Measurements from ENCODE around the gene FAT1.
"Not testable (repeated sequence)": the region's sequence is repeated elsewhere in the genome, so short reads cannot be mapped to it uniquely, and the experiment has no call there.

The FAT1 gene

DNA sequence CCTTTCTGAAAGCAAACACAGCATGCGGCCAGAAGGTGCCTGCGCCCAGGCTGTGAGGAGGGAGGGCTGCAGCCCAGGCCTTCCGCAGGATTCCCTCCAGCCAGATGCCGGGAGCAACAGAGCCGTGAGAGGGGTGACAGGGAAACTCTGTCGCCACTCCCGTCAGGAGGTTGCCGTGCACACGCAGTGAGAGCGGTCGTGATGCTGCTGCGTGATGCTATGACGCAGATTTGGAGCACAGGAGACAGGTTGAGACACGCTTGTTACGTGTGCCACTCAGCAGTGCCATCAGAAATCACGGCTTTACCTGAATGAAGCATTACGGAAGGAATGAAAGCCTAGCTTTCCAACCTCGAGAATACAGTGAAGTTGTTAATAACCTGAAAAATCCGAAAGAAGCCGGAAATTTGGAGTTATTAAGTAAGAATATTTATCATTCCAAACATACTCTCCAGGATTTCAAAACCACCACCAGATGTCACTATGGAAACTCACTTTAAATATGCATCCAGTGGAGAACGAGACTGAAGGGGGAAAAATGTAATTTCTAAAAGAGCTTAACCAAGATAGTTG is 54.4 kb downstream of the FAT1 start:
- DNase-seq, result no peak
- intact Hi-C loops (cut with DNase I), result no loop called here

- no peak for DNase-seq
- intact Hi-C loops (cut with DNase I), result no loop called here
Observed at GRCh38 chr4:186666750-186667149, 56.9 kb downstream of the FAT1 start.

DNA sequence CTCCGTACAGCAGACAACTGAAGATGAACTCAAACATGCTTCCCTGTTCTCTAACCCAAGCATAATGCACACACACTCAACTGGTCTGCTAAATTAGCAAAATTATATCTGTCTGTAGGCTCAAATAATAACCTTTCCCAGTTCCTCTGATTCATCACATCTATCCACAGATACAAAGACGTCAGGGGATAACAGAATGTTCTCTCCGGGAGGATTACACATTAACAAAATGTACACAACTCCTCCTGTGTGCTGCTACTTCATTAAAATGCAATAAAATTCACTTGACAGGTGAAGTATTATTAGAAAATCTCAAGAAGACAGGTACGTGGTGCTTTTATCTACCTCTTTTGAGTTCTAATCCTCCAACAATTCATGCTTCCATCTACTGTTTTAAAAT is 57.4 kb downstream of the FAT1 start:
- intact Hi-C loops (cut with DNase I), result no loop called here
- DNase-seq, result no peak

- no peak for DNase-seq
Observed at GRCh38 chr4:186660403-186660802, 63.3 kb downstream of the FAT1 start.

DNA sequence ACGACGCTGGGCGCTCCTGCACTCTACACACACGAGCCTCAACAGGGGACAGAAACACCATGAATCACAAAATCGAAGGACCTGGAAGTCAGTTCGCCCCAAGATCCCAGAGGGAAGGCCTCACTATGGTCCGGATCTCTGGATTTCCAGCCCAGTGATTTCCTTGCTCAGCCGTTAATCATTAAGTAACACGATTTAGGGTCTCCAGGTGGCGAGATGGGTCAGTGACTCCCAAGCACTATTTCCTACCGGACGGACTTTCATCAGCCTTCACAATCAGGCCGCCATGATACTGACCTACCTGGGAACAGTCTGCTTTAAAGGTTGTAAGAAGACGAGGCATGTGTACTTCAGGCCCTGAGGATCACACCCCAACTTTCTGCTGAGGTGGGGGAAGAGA is 63.7 kb downstream of the FAT1 start:
- no peak for DNase-seq
- intact Hi-C loops (cut with DNase I), result no loop called here

More at GRCh38 chr4:186660403-186660802, 63.3 kb downstream of the FAT1 start:
- intact Hi-C loops (cut with DNase I), result no loop called here

GRCh38 chr4:186659456-186659855 is 64.2 kb downstream of the FAT1 start:
- DNase-seq; intact Hi-C loops (cut with DNase I): not testable (repeated sequence)

DNA sequence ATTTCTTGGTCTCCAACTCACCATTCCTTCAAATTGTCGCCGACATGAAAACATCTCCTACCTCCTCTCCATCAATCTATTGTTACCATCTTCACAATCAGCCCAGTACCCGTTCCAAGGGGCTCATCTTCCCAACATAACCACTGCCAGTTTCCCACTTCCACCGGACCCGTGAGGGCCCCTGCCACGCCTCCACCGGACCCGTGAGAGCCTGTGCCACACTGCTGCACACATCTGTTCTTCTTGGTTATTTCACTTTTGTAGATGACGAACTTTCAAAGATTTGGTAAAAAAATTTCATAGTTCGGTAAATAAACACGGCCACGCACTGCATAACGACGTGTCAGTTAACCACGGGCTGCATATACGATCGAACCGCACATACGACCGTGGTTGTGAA is 65.0 kb downstream of the FAT1 start:
- DNase-seq, result no peak
- intact Hi-C loops (cut with DNase I), result no loop called here

DNA sequence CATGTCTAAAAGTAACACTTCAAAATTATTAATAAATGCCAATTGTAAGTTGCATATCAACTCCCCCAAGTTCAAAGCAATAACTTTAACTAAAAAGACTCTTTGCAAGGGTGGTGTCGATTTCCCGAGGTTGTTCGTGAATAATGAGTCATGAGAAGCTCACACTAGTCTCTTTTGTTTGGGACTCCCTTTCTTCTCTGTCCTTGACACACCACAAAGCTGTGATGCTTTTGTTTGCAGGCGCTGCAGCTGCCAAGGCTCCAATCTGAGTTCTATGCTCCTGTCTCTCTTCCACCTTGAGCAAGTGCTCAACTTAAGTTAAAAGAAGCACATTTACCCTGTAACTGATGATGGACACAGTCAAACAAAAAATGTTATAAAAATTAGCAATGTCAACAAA is 65.9 kb downstream of the FAT1 start:
- peak in 1 of 10 donors; percentile 30 for DNase-seq
- intact Hi-C loops (cut with DNase I), result no loop called here

GRCh38 chr4:186653969-186654368 is 69.7 kb downstream of the FAT1 start:
- DNase-seq, result no peak
- intact Hi-C loops (cut with DNase I), result no loop called here

- peak; percentile 35 to 93 (median 66) for DNase-seq
- intact Hi-C loops (cut with DNase I), result no loop called here
Observed at GRCh38 chr4:186651624-186652023, 72.0 kb downstream of the FAT1 start.

DNA sequence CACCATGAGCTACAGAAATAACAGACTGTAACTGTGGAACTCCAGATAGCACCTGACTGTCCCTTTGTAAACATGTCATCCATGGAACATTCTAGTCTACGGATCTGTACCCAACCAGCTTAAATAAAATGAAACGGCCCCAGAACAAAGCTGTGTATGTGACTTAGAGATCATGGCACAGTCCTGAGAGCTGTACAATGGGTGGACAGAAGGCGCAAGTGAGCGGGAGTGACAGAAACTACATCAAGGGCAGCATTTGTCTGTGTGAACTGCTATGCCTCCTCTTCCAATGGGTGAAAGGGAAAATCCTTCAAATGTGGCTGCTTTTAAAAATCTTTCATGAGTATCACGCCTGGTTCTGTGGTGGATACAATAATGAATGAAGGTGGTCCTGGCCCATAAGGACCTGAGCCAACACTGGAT is 72.5 kb downstream of the FAT1 start:
- intact Hi-C loops (cut with DNase I), result no loop called here

DNA sequence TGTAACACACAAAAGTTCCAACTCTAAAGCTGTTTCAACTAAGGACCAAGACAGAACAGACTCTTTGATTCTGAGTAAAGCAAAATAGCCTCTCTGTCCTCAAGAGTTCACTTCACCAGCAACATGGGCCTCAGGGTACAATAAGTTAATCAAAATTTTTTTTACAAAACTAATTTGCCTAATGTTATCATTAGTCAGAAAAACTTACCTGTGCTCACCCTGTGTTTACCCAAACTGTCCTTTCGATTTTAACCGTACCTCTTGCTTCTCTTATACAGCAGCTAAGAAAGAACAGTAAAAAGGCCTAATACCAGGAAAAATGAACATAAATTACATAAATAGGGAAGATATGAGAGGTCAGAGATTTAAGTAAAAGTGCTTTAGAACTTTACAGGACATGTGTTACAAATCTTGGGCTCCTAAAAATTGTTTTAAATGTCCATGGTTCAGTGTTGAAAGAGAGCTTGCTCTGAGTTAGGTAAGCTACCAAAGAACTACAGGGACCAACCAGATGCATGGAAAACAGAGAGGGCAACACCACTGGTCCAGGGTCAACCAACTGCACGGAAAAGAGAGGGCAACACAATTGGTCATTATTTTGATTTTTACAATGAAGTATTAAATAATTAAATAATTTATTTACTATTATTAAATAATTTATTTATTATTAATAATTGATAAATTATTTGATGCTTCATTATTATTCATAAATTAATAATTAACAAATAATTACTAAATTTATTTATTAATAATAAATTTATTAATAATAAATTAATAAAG is 73.1 kb downstream of the FAT1 start:
- intact Hi-C loops (cut with DNase I), result no loop called here
- DNase-seq, result no peak

More for the DNA sequence above, 72.5 kb downstream of the FAT1 start:
- DNase-seq, result peak in 1 of 10 donors; percentile 35

DNA sequence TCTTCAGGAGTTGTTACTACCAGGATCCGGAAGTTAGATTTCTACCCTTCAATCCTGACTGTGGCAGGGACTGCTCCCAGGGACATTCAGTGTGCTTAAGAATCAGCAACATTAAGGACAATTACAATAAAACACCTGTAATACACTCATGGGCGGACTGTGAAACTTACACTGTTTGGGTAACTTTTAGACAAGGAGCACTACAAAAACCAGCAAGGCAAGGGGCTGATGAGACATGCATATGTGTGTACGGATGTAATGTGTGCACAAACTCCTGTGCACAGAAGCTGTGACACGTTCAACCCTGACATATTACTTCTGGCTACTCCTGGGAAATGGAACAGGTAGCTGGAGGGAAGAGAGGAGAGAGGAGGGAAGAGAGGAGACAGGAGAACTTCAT is 75.8 kb downstream of the FAT1 start:
- intact Hi-C loops (cut with DNase I), result no loop called here
- DNase-seq, result no peak

- intact Hi-C loops (cut with DNase I), result no loop called here
- DNase-seq, result no peak
Observed at GRCh38 chr4:186644737-186645261, 78.9 kb downstream of the FAT1 start.

- DNase-seq, result no peak
- intact Hi-C loops (cut with DNase I), result no loop called here
Observed at GRCh38 chr4:186644311-186644638, 79.4 kb downstream of the FAT1 start.

DNA sequence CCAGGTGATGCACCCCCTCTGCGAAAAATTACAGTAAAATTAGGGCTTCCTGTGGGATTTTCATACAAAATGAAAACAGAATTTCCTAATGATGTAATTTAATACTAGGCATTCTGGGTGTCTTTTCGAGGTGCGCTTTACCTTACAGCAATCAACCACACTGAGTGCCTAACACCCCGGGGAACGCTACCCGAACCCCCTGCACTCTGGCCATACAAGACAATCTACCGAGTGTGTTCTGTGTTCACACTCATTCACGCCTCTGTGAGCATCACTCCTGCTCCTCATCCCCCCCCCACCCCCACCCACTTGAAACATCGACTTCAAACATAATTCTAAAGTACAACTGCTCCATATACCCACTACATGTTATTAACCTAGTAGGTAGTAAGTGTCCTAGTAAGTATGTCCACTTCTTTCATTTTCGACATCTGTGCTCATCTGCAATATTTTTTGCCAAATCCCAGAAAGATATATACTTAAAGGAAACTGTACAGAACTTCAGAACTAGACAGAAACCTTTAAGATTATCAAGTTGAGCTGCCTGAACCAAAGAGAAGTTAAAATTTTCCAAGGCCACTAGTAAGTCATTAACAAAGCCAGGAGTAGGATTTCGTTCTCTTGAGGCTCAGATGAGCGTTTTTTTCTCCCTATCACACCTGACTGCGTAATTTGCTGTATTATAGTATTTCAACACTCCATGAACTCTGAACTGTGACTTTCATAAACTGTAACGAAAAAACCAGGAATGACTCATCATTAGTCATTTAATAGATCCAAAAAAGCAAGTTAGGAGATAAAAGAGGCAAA is 80.0 kb downstream of the FAT1 start:
- intact Hi-C loops (cut with DNase I), result no loop called here
- DNase-seq, result no peak

DNA sequence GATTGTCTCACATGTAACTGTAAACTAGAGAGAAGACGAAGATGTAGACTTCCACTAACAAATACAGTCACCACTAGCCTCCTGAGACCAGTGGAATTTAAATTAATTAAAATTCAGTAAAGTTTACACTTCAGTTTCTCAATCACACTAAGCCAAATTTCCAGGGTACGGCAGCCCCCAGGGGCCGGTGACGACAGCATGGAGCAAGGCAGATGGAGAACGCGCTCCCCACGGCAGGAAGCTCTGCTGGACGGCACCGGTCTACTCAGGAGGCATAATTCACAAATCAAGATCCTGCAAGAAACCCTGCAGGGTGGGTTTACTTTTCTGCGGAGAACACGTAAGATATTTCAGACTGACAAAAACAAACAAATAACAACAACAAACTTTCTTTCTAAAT is 80.7 kb downstream of the FAT1 start:
- no peak for DNase-seq
- intact Hi-C loops (cut with DNase I), result no loop called here

- intact Hi-C loops (cut with DNase I), result no loop called here
- DNase-seq, result no peak
Observed at GRCh38 chr4:186642530-186642929, 81.1 kb downstream of the FAT1 start.

DNA sequence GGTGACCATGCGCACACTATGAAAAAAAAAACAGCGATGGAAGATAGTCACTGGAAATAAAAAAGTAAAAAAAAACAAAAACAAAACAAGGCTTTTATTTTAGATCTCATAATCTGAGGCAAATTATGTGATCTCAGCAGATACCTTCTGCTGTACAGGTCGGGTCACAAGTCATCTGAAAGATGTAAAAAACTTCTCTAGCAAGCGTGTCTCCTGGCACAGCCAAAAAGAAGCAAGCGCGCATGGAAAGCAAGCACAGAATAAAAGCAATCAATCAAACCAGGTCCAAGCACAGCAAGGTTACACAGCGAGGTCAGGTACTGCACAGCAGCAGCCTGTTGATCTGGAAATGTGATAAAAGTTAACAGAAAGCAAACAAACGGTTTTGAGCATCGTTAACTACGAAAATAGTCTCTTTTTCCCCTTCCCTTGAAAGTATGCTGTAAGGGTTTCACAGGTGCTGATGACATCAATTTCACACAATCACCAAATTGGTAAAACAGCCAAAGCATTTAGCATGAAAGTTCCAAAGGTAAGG is 89.0 kb downstream of the FAT1 start:
- intact Hi-C loops (cut with DNase I), result no loop called here
- no peak for DNase-seq

DNA sequence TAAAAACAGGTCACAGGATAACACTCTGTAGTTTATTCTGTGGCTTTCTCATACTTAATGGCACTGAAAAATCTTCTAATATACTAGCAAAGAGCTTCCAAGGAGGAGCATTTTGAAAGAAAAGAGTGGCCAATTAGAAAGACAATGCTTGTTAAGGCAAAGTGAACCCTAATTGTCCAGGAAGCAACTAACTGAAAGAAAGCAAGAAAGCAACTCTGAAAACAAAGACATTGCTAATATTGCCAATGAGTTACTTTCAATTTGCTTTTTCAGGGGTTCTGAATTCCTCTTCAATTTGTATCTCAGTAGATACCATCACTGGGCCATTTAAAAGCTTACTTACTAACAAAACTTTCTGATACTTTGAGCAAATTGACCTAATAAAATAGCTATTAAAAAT is 89.8 kb downstream of the FAT1 start:
- no peak for DNase-seq
- intact Hi-C loops (cut with DNase I), result no loop called here

- intact Hi-C loops (cut with DNase I), result no loop called here
- DNase-seq, result no peak
Observed at GRCh38 chr4:186630128-186630527, 93.5 kb downstream of the FAT1 start.

Data from posterior cingulate gyrus (tissue), 11 donors.